ENCODE results near the gene GNAS.

Gene GNAS

DNA sequence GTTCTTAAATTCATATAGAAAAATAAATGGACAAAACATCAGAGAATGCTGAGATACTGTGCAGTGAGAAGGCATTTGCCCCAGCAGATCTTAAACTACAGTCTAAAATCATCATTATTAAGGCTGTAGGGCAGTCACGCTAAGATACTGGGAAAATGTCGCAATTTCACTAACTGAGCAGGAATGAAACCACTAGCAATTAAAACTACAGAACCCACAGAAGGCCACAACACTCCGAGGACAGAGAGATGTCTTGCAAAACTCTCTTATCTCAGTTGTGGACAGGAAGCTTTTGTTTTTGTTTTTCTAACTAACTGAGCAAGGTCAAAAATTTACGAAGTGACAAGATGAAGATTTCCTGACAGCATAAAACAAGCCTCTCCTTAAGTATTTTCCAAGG lies 20.1 kb upstream of the GNAS start:
- TF ChIP-seq CTCF (conservative IDR thresholded peaks at IDR 0.05) = no peak
- H3K27ac ChIP-seq = no peak overlapping the region

- H3K27ac ChIP-seq = no peak overlapping the region
- TF ChIP-seq CTCF (conservative IDR thresholded peaks at IDR 0.05) = no peak
Measured at GRCh38 chr20:58833921-58834320, 18.6 kb upstream of the GNAS start.

GRCh38 chr20:58835231-58835630 lies 17.3 kb upstream of the GNAS start:
- no peak overlapping the region for H3K27ac ChIP-seq
- no peak for TF ChIP-seq CTCF (conservative IDR thresholded peaks at IDR 0.05)

DNA sequence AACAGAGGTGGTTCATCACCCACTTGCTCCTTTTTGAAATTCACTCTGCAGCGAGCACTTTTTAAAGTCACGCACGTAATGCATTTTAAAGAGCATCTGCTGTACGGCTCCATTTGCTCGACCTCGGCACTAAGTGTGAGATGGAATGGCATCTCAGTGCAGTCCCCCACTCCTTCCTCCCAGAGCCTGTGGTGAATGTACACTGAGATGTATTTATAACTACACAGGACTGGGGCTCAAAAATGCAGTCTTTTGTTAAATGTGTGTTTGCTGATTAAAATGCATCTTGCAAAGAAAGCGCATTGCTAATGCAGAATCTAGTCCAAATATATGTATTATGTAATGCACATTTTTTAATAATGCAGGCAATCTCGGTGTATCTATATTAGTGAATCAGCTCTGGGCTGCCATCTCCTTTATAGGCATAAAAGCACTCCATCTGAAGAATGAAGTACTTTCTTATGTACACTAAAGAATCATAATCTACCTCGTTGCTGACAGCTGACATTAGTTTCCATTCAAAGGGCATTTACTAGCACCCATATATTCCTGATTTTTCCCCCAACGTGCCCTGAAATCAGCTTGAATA lies 15.8 kb upstream of the GNAS start:
- H3K27ac ChIP-seq = no peak overlapping the region
- TF ChIP-seq CTCF (conservative IDR thresholded peaks at IDR 0.05) = no peak

- no peak overlapping the region for H3K27ac ChIP-seq
- TF ChIP-seq CTCF (conservative IDR thresholded peaks at IDR 0.05) = no peak
Measured at GRCh38 chr20:58837717-58838116, 14.8 kb upstream of the GNAS start.

- no peak overlapping the region for H3K27ac ChIP-seq
- no peak for TF ChIP-seq CTCF (conservative IDR thresholded peaks at IDR 0.05)
Measured at GRCh38 chr20:58838174-58838573, 14.3 kb upstream of the GNAS start.

- peak; percentile 79 for TF ChIP-seq CTCF (conservative IDR thresholded peaks at IDR 0.05)
- H3K27ac ChIP-seq = no peak overlapping the region
Measured at GRCh38 chr20:58839474-58839874, 13.0 kb upstream of the GNAS start.
